ENCODE results near the gene SENP2.

- TF ChIP-seq, protein P1, sequence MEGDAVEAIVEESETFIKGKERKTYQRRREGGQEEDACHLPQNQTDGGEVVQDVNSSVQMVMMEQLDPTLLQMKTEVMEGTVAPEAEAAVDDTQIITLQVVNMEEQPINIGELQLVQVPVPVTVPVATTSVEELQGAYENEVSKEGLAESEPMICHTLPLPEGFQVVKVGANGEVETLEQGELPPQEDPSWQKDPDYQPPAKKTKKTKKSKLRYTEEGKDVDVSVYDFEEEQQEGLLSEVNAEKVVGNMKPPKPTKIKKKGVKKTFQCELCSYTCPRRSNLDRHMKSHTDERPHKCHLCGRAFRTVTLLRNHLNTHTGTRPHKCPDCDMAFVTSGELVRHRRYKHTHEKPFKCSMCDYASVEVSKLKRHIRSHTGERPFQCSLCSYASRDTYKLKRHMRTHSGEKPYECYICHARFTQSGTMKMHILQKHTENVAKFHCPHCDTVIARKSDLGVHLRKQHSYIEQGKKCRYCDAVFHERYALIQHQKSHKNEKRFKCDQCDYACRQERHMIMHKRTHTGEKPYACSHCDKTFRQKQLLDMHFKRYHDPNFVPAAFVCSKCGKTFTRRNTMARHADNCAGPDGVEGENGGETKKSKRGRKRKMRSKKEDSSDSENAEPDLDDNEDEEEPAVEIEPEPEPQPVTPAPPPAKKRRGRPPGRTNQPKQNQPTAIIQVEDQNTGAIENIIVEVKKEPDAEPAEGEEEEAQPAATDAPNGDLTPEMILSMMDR (IDR thresholded peaks at IDR 0.05; ENCODE audit: insufficient read depth, low read length): no peak
- TF ChIP-seq POLR2AphosphoS5 (IDR thresholded peaks at IDR 0.05; ENCODE audit: low read depth) (no peak), SPI1 (IDR thresholded peaks at IDR 0.05; ENCODE audit: borderline replicate concordance, low read depth) (no peak), GABPA (IDR thresholded peaks at IDR 0.05; ENCODE audit: low read depth) (no peak)
- TF ChIP-seq, protein P2, sequence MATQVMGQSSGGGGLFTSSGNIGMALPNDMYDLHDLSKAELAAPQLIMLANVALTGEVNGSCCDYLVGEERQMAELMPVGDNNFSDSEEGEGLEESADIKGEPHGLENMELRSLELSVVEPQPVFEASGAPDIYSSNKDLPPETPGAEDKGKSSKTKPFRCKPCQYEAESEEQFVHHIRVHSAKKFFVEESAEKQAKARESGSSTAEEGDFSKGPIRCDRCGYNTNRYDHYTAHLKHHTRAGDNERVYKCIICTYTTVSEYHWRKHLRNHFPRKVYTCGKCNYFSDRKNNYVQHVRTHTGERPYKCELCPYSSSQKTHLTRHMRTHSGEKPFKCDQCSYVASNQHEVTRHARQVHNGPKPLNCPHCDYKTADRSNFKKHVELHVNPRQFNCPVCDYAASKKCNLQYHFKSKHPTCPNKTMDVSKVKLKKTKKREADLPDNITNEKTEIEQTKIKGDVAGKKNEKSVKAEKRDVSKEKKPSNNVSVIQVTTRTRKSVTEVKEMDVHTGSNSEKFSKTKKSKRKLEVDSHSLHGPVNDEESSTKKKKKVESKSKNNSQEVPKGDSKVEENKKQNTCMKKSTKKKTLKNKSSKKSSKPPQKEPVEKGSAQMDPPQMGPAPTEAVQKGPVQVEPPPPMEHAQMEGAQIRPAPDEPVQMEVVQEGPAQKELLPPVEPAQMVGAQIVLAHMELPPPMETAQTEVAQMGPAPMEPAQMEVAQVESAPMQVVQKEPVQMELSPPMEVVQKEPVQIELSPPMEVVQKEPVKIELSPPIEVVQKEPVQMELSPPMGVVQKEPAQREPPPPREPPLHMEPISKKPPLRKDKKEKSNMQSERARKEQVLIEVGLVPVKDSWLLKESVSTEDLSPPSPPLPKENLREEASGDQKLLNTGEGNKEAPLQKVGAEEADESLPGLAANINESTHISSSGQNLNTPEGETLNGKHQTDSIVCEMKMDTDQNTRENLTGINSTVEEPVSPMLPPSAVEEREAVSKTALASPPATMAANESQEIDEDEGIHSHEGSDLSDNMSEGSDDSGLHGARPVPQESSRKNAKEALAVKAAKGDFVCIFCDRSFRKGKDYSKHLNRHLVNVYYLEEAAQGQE (IDR thresholded peaks at IDR 0.05; ENCODE audit: insufficient replicate concordance, low read depth): no peak
Observed at GRCh38 chr3:185632996-185633395, 46.9 kb downstream of the SENP2 start.
